IPS-18c (cell line): Measurements from ENCODE around the gene AGTRAP.

ENCODE experiments used
- H3K4me3 ChIP-seq: 2 replicates; pipeline ENCODE4 v1.7.0; 2013; ENCODE audit warnings: low read depth, mild to moderate bottlenecking, low read length, moderate library complexity; ENCODE audit not compliant: insufficient read depth
- H3K9me3 ChIP-seq: one replicate; pipeline ENCODE4 v1.6.1; 2013; ENCODE audit warnings: mild to moderate bottlenecking, low read length, moderate library complexity; ENCODE audit not compliant: control insufficient read depth, insufficient read depth

AGTRAP gene

DNA sequence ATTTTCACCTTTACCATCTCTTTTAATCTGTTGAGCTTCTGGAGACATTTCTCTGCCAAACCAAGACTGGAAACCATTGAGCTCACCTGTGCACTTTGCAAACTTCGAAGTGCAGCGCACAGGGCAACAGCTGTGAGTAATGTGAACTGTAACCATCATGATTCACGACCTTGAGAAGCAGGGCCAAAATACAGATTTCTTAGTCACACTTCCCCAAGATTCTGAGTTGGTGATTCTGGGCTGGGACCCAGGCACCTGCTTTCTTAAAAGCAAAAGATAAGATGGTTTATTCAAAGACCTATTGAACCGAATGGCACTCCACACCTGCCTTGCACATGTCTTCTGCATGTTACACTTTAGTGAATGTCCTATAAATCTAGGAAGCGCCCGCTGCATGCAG, 10.2 kb downstream of the AGTRAP start:
- no peaks in the 10 kb centered on the region for H3K9me3 ChIP-seq
- H3K4me3 ChIP-seq = no peak overlapping the region

DNA sequence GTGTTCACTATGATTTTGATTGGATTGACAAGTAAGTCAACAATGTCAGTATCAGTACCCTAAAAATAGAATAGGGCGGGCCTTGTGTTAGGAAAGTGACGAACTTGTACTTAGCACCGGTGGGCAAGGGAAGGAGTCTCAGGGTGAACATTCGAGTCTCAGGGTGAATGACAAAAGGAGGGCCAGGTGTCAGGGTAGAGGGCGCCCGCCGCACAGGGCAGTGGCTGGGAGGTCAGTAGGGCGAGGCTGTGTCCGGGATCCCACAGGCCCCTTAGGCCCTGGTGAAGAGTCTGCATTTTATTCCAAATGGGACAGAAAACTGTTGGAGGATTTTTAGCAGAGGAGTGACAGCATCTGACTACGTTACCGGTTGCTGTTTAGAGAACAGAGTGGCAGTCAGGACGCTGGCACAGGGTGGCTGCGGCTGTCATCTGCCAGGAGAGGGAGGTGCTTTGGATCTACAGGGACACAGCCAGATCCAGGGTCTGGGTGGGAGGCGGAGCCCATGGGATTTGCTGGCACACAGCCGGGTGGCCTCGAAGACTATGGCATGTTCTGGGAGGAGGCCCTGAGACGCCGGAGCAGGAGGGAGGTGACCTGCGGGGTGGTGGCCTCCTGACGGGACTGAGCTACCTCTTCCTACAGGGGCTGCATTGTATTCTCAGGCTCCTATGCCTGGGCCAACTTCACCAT, 11.0 kb downstream of the AGTRAP start:
- no peaks in the 10 kb centered on the region for H3K9me3 ChIP-seq

DNA sequence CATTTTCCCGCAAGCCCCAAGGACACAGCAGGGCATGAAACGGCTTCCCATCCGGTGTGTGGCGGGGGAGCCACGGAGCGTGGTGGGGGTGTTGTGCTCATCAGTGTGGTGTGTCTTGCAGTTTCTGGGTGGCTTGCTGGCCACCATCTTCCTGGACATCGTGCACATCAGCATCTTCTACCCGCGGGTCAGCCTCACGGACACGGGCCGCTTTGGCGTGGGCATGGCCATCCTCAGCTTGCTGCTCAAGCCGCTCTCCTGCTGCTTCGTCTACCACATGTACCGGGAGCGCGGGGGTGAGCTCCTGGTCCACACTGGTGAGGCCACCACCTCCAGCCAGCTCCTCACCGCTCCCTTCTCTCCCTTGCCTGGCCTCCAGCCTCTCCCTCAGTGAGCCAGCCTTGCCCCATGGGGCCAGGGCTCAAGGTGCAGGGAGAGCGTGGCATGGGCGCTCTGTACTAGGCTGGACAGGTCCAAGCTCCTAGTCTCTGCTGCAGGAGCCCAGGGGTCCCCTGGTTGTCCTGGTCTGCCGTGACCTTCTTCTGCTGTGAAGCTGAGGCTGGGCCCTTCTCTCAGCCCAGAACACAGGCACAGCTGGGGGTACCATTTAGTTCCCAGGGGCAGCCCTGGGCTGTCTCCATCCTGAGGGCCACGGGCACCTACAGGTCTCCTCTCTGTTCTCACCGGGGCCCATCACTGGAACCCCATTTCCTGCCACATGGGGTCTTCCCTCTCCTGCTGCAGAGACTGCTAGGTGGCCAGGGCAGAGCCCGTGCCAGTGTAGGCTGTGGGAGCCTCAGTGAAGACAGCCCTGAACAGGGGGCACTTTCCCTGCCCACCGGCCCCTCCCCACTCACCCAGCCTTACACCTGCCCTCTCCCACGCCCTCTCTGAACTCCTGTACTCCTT, 12.6 kb downstream of the AGTRAP start:
- Histone ChIP-seq H3K9me3 (no peaks in the 10 kb centered on the region), H3K4me3 (no peak overlapping the region)

More for the DNA sequence above, 11.0 kb downstream of the AGTRAP start:
- H3K4me3 ChIP-seq = no peak overlapping the region

DNA sequence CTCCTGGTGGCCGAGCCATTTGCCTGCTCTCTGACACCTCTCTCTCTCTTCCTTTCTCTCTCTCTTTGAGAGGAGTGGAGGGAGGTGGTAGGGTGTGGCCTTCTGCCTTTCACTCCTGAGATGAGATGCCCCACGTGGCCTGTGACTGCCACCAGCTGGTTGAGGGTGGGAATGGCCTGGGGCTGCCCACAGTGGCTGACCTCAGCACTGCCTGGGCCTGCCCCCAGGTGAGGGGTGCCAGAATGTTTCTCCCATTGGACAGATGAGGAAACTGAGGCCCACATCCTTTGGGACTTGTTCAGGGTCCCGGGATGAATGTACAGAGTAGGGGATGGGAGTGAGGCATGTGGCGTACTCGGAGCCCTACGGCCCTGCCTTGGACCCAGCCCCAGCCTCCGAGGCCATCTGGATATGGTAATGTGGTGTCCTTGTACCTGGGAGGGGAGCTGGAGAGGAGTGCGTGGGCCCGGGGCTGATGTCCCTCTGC, 13.3 kb downstream of the AGTRAP start:
- no peaks in the 10 kb centered on the region for H3K9me3 ChIP-seq
- no peak overlapping the region for H3K4me3 ChIP-seq

DNA sequence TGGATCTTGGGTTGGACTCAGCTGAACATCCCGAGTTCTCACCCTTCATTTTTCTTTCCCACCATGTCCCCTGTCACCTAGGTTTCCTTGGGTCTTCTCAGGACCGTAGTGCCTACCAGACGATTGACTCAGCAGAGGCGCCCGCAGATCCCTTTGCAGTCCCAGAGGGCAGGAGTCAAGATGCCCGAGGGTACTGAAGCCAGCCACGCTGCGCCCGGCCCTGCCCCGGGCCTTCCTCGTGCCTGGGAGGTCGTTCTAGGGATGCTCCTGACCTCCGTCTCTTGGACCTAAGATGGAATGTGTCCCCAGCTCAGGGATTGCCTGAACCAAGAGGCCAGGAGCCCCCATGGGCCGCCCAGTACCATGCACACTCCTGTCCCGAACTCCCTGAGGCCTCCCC, 14.1 kb downstream of the AGTRAP start:
- no peaks in the 10 kb centered on the region for H3K9me3 ChIP-seq
- no peak overlapping the region for H3K4me3 ChIP-seq

DNA sequence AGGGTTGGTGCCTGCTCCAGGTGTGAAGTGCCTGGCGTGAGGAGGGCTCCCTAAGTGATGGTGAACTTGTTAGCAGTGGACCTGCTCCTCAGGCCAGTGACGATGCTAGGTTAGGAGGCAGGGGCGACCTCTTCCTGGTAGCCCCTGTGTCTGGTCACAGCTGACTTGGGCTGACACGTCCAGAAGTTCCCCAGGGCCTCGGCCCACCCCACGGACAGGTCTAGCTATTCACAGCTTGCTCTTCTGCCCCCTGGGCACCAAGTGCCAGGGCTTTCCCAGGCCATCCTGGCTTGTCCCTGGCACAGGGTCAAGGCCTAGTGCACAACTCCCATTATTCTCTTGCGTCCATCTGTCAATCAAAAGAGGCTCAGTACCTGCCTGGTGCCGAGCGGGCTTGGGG, 15.2 kb downstream of the AGTRAP start:
- H3K9me3 ChIP-seq = no peaks in the 10 kb centered on the region
- H3K4me3 ChIP-seq = no peak overlapping the region

DNA sequence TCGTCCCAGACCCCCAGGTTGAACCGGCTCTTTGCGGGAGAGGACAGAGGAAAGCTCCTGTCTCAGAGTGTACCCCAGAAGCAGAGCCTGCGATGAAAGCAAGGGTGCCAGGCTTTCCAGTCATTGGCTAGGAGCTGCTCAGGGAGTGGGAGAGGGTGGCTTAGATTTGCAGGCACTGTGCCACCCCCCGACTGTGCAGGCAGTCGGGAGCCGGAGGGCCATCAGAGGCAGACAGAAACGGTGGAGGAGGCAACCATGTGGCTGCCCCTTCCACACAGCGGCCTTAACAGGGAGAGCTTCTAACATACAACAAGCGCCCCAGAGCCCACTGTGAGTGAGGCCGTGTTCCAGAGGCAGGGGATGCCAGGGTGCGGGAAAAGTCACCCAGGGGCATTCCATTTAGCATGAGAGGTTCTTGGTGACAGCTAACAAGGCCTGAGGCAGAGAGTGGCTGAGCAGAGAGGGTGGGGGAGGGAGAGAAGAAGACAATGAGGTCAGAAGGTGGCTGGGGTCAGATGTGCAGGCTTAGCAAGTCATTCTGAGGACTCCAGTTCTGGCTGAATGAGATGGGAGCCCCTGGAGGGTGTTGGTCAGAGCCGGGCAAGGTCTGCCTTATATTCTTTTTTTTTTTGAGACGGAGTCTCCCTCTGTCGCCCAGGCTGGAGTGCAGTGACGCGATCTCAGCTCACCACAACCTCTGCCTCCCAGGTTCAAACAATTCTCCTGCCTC, 16.6 kb downstream of the AGTRAP start:
- H3K9me3 ChIP-seq = no peaks in the 10 kb centered on the region
- no peak overlapping the region for H3K4me3 ChIP-seq

DNA sequence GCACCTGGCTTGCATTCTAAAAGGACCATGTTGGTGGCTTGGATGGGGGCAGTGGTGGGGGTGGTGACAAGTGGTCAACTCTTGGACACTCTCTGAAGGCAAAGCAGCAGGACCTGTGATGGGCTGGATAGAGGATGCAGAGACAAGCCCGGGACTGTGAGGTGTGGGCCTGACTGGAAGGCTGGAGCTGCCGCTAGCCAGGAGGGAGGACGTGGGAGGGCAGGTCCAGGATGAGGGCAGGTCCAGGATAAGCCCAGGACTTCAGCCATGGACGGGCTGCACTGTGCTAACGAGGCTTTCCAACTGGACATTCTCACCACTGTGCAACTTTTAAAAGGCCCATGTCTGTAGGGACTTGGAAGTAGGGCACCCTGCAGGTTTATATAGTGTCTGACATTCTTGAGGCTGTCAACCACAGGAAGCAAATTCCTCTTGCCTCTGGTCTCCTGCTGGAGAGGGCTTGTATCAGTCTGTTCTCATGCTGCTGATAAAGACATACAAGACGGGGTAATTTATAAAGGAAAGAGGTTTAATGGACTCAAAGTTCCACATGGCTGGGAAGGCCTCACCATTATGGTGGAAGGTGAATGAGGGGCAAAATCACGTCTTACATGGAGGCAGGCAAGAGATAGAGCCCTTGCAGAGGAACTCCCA, 17.7 kb downstream of the AGTRAP start:
- no peak overlapping the region for H3K4me3 ChIP-seq
- no peaks in the 10 kb centered on the region for H3K9me3 ChIP-seq

DNA sequence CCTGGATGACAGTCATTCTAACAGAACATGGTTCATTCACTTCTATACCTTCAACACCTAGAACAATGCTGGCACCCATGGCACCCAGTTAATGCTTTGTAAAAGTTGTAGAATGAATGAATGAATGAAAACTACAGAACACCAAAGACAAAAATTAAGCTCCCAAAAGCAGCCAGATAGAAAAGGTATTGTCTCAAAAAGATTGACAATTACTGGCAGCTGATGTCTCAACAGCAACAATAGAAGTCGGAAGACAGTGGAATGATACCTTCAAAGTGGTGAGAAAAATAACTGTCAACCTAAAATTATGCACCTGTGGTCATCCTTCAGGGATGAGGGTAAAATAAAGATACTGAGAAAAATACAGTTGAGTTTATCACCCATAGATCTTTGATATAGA, 21.1 kb downstream of the AGTRAP start:
- Histone ChIP-seq H3K4me3 (no peak overlapping the region), H3K9me3 (peaks cover 2% of the 10 kb centered on the region)

DNA sequence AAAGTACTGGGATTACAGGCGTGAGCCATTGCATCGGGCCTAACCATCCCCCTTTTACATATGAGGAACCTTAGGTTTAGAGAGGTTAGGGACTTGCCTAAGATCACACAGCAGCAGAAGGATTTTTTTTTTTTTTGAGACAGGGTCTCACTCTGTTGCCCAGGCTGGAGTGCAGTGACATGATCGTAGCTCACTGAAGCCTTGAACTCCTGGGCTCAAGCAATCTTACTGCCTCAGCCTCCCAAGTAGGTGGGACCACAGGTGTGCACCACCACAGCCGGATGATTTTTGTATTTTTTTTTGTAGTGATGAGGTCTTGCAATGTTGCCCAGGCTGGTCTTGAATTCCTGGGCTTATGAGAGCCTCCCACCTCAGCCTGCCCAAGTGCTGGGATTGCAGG, 23.9 kb downstream of the AGTRAP start:
- H3K9me3 ChIP-seq = peaks cover 2% of the 10 kb centered on the region
- no peak overlapping the region for H3K4me3 ChIP-seq

DNA sequence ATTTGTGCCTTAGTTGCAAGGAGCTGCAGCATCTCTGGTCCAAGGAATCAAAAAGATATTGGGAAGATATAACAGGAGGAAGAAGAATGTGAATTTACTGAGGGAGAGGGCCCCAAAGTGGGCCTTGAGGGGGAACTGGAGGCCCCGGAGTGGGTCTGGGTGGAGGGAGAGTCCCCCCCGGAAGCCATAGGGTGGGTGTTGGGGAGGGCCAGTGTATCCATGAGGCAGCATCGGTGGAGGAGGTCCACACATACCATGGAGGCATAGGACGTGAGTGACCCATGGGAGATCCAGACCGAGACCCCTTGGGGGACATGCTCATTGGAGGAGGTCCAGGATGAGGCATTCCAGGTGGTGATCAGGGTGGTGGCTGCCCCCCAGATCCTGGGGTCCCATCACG, 25.3 kb downstream of the AGTRAP start:
- H3K4me3 ChIP-seq = no peak overlapping the region
- H3K9me3 ChIP-seq = peaks cover 2% of the 10 kb centered on the region

DNA sequence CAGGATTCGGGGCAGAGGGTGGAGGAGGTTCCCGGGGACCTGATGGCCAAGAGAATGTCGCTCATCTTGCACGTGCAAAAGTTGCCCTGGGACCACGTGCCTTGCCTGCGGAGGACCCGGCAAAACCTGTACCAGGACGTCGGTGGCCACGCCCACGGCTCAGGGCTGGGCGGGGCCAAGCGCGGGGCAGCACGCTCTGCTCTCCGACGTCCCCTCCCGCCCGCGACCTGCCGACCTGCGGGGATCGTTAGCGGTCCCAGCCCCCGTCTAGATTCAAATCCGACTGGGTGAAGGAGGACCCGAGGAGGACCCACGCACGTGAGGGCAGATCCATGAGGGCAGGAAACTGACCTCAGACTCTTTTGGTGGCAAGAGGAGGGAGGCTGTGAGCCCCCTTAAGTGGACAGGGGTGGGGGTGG, 26.1 kb downstream of the AGTRAP start, which contains the start of gene C1orf167:
TSS of gene C1orf167 (plus strand) at position 206 of the 419 bp plus-strand sequence. CDS start 2,208 bp downstream, outside the sequence.
- Histone ChIP-seq H3K9me3 (peaks cover 2% of the 10 kb centered on the region), H3K4me3 (no peak within 1 kb of the TSS; the same call in 1 of the 2 replicates)

DNA sequence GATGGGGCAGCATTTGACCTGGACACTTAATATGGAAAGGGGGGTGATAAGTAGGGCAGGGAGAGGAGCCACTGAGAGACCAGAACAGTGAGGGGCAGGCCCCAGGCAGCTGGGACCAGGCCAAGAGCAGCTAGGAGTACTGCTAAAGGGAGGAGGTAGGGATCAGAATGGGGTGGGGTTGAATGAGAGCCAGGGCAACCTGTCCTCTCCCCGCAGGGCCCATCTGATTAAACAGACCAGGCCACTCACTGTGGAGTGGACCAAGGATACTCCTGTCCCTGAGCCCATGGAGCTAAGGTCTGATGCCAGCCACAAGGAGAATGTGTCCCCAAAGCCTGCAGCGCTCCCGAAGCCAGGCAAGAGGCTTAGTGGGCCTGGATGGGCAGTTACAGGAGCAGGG, 28.2 kb downstream of the AGTRAP start:
- no peak overlapping the region for H3K4me3 ChIP-seq
- peaks cover 2% of the 10 kb centered on the region for H3K9me3 ChIP-seq

DNA sequence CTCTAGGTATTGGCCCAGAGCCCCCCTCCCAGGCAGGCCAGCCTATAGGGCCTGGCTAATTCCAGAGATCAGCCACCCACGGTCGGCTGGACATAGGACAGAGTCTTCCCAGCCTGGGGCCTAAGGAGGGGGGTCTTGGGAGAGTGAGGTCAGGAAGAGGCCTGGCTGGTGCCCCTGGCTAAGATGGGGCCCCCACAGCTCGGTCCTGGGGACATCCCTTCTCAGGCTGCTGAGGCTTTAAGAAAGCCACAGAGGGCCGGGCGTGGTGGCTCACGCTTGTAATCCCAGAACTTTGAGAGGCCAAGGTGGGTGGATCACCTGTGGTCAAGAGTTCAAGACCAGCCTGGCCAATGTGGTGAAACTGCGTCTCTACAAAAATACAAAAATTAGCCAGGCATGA, 28.6 kb downstream of the AGTRAP start:
- Histone ChIP-seq H3K9me3 (peaks cover 2% of the 10 kb centered on the region), H3K4me3 (no peak overlapping the region)

DNA sequence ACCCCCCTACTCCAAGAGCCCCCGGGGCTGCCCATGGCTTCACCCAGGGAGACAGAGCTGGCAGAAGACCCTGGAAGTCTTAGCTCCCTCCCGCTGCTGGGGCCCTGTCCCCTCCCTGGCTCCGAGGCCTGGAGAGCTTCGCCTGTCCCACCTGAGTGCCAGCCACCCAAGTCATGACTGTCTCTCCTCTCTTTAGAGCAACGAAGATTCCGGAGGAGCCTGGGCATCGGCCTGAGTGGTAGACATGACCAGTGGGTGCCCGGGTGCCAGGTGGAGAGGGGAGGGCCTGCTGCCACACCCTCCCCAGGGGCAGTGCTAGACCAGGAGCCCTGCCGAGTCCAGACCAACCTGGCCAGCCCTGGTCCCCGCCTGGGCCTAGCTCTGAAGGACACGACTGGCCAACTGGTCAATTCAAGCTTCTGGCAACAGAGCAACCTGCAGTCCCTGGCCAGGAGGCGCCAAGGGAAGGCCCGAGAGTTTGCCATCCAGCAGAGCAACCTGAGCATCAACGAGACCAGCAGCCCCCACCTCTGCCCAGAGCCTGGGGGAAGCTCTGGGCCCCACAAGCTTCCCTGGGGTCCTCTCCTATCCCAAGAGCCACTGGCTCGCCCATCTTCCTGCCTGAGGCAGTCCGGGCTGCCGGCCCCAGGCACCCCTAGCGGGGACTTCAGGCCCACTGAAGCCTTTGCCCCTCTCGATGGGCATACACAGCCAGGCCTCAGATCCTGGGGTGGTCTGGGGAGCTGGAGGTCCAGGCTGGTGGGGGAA, 29.9 kb downstream of the AGTRAP start:
- Histone ChIP-seq H3K4me3 (no peak overlapping the region), H3K9me3 (peaks cover 2% of the 10 kb centered on the region)

DNA sequence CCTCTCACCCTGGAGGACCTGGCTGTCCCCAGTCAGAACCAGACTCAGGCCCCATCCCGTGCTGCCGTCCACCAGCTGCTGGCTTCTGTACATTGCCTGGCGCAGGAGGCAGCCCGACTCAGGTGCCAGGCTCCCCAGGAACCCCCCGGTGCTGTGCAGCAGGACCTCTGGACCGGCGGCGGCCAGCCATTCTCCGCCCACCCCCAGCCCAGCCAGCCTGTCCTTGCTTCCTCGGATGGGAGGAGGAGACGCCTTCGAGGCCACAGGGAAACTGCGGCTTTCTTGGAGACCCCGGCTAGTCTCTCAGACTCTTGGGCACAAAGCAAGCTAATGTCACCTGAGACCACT, 30.5 kb downstream of the AGTRAP start:
- Histone ChIP-seq H3K4me3 (no peak overlapping the region), H3K9me3 (no peaks in the 10 kb centered on the region)
